Measurements from ENCODE around the gene PAF1.

PAF1 gene

GRCh38 chr19:39416152-39417120, 25.5 kb upstream of the PAF1 start:
- no peak for DNase-seq (ENCODE audit: low spot score)

DNA sequence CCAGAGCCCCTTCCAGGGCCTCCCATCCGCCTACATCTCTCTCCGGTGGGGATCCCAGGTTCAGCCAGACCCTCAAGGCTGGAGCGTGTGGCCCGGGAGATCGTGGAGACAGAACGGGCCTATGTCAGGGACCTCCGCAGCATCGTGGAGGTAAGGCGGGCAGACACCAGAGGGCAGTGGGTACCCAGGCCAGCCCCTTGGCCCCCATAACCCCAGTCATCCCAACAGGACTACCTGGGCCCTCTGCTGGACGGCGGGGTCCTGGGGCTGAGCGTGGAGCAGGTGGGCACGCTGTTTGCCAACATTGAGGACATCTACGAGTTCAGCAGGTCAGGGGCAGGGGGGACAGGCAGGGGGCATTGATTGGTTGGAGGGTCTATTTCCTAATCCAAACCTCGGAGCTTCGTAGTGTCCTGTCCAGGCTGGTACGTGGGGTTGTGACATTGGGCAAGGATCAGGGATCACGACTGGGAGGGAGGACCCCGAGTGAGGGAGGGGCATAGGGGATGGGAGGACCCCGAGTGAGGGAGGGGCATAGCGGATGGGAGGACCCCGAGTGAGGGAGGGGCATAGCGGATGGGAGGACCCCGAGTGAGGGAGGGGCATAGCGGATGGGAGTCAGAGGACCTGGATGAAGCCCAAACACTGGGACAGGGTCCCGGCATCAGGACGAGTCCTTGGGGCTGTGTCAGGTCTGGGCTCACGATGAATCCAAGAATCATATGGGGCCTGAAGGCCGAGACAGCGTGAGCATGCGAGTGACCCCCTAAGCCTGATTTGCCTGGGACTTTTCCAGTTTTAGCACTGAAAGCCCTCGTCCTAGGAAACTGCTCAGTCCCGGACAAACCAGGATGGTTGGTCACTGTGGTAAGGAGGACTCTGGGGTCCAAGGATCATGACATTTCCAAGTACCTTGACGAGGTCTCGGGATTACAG, 24.5 kb upstream of the PAF1 start:
- no peak for DNase-seq (ENCODE audit: low spot score)

DNA sequence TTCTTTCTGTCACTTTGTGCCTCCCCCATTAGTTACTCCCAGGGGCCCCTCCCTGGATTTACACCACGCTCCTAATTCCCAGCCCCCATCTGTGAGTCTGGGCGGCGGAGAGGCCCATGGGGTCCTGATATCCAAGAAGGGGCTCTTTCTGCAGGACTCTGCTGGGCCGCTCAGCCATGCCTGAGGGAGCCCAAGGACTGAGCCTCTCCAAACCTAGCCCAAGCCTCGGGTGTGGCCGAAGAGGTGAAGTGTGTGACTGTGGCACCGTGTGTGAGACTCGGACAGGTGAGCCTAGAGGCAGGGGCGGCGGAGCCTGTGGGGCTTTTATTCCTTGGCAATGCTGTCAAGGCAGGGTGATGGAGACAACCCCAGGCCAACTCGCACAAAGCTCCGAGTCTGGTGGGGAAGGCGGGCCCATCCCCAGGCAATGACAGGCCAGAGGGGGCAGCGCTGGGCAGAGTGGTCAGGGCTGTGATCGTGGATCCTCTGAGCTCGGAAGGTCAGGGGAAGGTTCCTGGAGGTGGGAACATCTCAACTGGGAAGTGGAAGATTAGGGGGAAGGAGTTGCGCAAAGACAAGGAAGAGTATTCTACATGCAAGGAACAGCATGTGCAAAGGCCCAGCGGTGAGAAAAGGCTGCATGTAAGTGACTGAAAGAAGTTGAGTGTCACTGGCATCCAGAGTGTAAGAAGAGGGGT, 23.2 kb upstream of the PAF1 start:
- no peak for DNase-seq (ENCODE audit: low spot score)

GRCh38 chr19:39413272-39413910, 22.5 kb upstream of the PAF1 start:
- no peak for DNase-seq (ENCODE audit: low spot score)

- no peak for DNase-seq (ENCODE audit: low spot score)
These were observed 22.0 kb upstream of the PAF1 start for GRCh38 chr19:39412867-39413271.

- peak; percentile 99 for DNase-seq (ENCODE audit: low spot score)
These were observed 21.4 kb upstream of the PAF1 start, which contains the start of gene PLEKHG2 for GRCh38 chr19:39412100-39412866. PLEKHG2 (plus strand) TSS chr19:39412669; CDS start chr19:39414087, 1,418 bp downstream.

DNA sequence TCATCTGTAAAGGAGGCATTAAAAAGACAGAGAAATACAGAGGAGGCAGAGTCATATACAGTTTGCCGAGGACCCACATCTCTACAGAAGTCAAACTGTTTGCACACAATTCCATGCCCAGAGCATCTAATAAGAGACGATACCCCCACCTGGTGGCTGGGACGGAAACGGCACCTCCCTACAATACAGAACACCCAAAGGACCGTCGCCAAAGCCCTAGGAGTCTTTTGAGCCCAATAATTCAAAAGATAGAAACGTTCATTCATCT, 20.9 kb upstream of the PAF1 start:
- peak; percentile 93 for DNase-seq (ENCODE audit: low spot score)

- DNase-seq (ENCODE audit: low spot score) = no peak
These were observed 20.4 kb upstream of the PAF1 start for GRCh38 chr19:39411081-39411831.

- DNase-seq (ENCODE audit: low spot score) = no peak
These were observed 19.9 kb upstream of the PAF1 start for GRCh38 chr19:39410831-39411080.

DNA sequence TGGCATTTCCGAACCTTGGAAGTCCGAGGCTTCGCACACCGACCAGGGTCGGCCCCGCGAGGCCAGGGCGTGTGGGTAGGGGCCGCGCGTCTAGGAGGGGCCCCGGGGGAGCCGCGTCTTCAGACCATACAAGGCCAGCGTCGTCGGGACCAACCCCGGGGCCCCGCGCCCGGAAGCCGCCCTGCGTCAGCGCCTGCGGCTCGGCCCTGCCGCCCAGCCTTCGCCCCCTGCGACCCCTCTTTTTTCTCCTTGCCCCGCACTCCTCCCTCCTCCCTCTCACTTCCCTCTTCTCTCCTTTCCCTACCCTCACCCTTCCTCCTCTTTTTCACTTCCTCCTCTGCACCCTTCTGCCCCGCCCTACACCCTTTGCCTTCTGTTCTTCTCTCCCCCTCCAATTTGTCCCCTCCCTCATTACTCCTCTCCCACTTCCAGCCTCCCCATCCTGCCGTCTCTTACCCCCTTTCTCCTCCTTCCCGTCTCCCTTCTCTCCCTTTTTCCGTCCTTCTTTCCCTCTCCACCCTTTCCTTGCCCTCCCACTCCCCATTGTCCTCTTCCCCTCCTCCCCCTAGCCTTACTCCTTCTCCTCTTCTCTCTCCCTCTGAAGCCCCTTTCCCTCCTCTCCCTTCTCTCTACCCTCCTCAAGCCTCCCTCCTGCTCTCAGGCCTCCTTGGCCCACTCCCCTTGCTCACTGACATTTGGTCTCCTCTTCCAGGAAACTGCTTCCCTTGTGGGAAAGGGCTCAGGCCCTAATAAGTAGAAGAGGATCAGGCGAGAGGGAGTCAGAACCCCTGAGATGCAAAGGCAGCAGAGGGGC, 19.3 kb upstream of the PAF1 start:
- DNase-seq (ENCODE audit: low spot score) = peak; percentile 52

GRCh38 chr19:39409208-39410016, 18.5 kb upstream of the PAF1 start:
- peak; percentile 79 for DNase-seq (ENCODE audit: low spot score)

- DNase-seq (ENCODE audit: low spot score) = no peak
These were observed 17.7 kb upstream of the PAF1 start for GRCh38 chr19:39408392-39409207.

GRCh38 chr19:39407660-39408391, 16.9 kb upstream of the PAF1 start:
- peak; percentile 70 for DNase-seq (ENCODE audit: low spot score)

DNA sequence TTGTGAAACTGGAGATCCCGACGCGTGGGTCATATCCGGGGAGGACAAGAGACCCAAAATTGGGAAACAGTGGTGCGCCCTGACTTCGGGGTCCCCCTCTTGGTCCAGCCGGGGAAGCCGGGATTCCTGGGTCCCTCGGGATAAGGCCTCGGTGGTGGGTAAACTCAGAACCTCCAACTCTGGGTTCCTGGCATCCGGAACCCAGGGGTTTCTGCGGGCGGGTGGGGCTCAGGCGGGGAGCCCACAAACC, 16.4 kb upstream of the PAF1 start:
- no peak for DNase-seq (ENCODE audit: low spot score)

GRCh38 chr19:39406656-39407409, 15.9 kb upstream of the PAF1 start, which contains the start of gene ZFP36:
ZFP36 (plus strand) TSS chr19:39406847; CDS start chr19:39406905, 58 bp downstream.
- peak; percentile 92 for DNase-seq (ENCODE audit: low spot score)

- DNase-seq (ENCODE audit: low spot score) = peak; percentile 83
These were observed 15.2 kb upstream of the PAF1 start for GRCh38 chr19:39405958-39406655.

All from activated CD4-positive, alpha-beta T cell treated with anti-CD3 and anti-CD28 coated beads, Interleukin-2, Interleukin-4, amounts not matched to agents 100 ng/mL and 50 ng/mL, durations not matched to agents 16 hours and 8 hours (primary cell).